ENCODE measurements around the gene DUSP6. TPM values are rescaled to one million over a fixed set of nuclear protein-coding genes. Genes with fewer than 3 reads are reported as not detected.

Gene DUSP6
- total RNA-seq, 4 donors from 2014 or later, result 33.1 to 71.0 (median 46.7) TPM

DNA sequence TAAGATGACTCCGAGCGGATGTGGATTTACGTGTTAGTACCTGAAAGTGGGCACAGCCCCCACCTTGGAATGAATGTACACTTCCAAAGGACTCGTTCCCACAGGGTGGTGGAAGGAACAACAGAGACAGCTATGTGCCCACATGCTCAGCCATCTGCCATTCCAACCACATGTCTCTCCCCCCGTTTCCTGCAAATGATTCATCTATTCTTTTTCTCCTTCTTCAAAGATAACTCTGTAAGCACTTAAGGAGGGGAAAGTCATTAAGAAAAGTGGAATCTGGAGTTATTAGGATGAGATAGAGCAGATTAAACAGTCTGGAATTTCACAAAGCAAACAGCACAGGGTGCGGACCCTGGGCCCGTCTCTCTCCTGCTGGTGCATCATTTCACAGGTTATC, 18.5 kb upstream of the DUSP6 start:
- no peak overlapping the region for H3K27ac ChIP-seq
- no peaks in the 10 kb centered on the region for H3K9me3 ChIP-seq
- no peak for DNase-seq
- H3K36me3 ChIP-seq, result no peaks in the 10 kb centered on the region
- no peaks in the 10 kb centered on the region for H3K27me3 ChIP-seq
- no peak overlapping the region for H3K4me3 ChIP-seq
- H3K4me1 ChIP-seq, result peaks cover 0 to 28% (median 0%) of the 10 kb centered on the region in 4 donors
- TF ChIP-seq, protein P1, sequence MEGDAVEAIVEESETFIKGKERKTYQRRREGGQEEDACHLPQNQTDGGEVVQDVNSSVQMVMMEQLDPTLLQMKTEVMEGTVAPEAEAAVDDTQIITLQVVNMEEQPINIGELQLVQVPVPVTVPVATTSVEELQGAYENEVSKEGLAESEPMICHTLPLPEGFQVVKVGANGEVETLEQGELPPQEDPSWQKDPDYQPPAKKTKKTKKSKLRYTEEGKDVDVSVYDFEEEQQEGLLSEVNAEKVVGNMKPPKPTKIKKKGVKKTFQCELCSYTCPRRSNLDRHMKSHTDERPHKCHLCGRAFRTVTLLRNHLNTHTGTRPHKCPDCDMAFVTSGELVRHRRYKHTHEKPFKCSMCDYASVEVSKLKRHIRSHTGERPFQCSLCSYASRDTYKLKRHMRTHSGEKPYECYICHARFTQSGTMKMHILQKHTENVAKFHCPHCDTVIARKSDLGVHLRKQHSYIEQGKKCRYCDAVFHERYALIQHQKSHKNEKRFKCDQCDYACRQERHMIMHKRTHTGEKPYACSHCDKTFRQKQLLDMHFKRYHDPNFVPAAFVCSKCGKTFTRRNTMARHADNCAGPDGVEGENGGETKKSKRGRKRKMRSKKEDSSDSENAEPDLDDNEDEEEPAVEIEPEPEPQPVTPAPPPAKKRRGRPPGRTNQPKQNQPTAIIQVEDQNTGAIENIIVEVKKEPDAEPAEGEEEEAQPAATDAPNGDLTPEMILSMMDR (IDR thresholded peaks at IDR 0.05), result no peak
- no peak for TF ChIP-seq POLR2A (IDR thresholded peaks at IDR 0.05)

DNA sequence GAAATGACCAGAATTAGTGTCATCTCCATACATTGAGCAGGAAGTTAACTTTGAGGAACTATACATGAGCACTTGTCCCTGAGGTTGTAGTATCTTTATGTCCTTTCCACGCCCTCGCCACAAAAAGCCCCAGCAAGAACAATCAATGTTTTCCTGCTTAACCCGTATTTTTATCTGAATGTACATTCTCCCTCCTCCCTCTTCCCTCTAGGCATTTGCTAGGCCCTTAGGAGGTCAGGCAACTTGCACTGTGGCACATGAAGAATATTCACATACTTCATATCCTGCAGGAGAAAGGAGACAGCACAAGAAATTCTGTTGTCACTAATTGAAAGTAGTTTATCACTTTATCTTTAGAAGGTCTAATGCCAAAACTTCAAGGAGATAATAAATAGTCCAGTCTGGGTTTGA, 18.1 kb upstream of the DUSP6 start:
- no peak overlapping the region for H3K4me3 ChIP-seq
- TF ChIP-seq, protein P1 (IDR thresholded peaks at IDR 0.05), result no peak
- no peak for TF ChIP-seq POLR2A (IDR thresholded peaks at IDR 0.05)
- no peaks in the 10 kb centered on the region for H3K9me3 ChIP-seq
- no peaks in the 10 kb centered on the region for H3K36me3 ChIP-seq
- peak overlapping the region in 1 of 4 donors; percentile 31 for H3K27ac ChIP-seq
- H3K4me1 ChIP-seq, result peaks cover 0 to 28% (median 0%) of the 10 kb centered on the region in 4 donors
- no peaks in the 10 kb centered on the region for H3K27me3 ChIP-seq
- no peak for DNase-seq

DNA sequence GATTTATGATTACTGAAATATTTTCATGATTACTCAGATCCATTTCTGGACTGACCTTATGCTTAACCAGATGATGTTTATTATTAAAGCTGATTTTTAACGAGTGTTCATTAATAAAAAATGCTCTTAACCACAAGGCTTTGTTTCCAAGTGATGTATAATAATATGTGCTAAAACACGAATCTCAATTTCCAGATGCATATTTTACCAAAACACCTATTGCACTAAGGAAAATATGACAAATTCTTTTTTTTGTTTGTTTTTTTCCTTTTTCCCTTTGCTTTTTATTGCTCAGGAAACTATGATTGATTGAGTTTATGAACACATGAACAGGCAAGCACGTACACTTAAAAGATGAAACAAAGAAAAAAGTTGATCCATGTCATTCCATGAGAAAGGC, 16.9 kb upstream of the DUSP6 start:
- TF ChIP-seq POLR2A (IDR thresholded peaks at IDR 0.05), result no peak
- TF ChIP-seq, protein P1 (IDR thresholded peaks at IDR 0.05), result no peak
- no peak overlapping the region for H3K27ac ChIP-seq
- H3K4me3 ChIP-seq, result no peak overlapping the region
- no peaks in the 10 kb centered on the region for H3K9me3 ChIP-seq
- no peak for DNase-seq
- no peaks in the 10 kb centered on the region for H3K36me3 ChIP-seq
- no peaks in the 10 kb centered on the region for H3K27me3 ChIP-seq
- H3K4me1 ChIP-seq, result peaks cover 0 to 25% (median 0%) of the 10 kb centered on the region in 4 donors

DNA sequence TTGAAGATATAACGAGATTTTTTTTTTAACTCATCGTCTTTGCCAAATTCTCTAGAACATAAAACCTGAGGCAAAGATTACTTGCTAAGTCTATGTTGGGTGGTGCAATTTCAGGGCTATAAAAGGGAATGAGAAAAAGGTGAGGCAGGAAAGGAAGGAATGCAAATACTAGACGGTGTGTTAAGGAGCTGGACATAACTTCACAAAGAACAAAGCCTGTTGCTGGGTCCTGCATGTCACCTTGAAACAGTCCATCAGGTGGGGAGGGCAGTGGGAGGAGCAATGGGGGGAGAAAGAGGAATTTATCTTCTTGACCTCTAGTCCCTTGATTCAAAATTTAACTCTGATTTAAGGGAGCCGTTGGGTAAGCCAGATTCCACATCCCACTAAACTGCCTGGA, 16.1 kb upstream of the DUSP6 start:
- no peaks in the 10 kb centered on the region for H3K27me3 ChIP-seq
- no peaks in the 10 kb centered on the region for H3K36me3 ChIP-seq
- H3K27ac ChIP-seq, result peak overlapping the region in 1 of 4 donors; percentile 56
- DNase-seq, result no peak
- peaks cover 0 to 24% (median 0%) of the 10 kb centered on the region in 4 donors for H3K4me1 ChIP-seq
- H3K9me3 ChIP-seq, result no peaks in the 10 kb centered on the region
- H3K4me3 ChIP-seq, result no peak overlapping the region
- no peak for TF ChIP-seq POLR2A (IDR thresholded peaks at IDR 0.05)
- TF ChIP-seq, protein P1 (IDR thresholded peaks at IDR 0.05), result no peak

DNA sequence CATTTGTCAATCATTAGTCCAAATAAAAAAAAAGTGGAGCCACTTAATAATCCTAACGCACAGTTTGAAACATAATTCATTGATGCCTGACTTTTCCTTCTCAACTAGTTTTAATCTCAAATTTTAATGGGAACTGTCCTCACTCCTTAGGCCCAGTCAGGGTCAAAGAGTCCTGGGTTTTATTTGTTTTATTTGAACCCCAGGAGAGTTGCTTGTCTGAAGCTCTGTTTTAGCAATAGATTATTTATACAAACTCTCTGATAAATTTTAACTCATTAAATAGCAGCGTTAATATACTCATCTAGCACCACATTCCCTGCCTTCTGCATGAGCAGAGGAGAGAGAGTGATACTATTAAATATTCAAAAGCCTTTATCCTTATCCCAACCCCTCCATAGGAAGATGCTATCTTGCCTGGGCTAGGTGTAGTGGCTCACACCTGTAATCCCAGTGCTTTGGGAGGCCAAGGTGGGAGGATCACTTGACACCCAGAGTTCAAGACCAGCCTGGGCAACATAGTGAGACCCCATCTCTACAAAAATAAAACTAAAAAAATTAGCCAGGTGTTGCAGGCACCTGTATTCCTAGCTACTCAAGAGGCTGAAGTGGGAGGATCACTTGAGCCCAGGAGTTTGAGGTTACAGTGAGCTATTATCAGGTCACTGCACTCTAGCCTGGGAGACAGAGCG, 14.5 kb upstream of the DUSP6 start:
- Histone ChIP-seq H3K27me3 (no peaks in the 10 kb centered on the region), H3K4me1 (peaks cover 0 to 25% (median 0%) of the 10 kb centered on the region in 4 donors), H3K36me3 (no peaks in the 10 kb centered on the region), H3K4me3 (no peak overlapping the region), H3K27ac (no peak overlapping the region), H3K9me3 (no peaks in the 10 kb centered on the region)
- TF ChIP-seq POLR2A (IDR thresholded peaks at IDR 0.05), result no peak
- TF ChIP-seq, protein P1 (IDR thresholded peaks at IDR 0.05), result no peak
- no peak for DNase-seq

All from Peyer's patch (tissue), 4 donors.